ENCODE measurements around the gene LEMD1.

Gene LEMD1

GRCh38 chr1:205375835-205376545 lies 45.9 kb downstream of the LEMD1 start:
- no peak for TF ChIP-seq CTCF (IDR thresholded peaks at IDR 0.05; ENCODE audit: extremely low read depth, missing control alignments)
- no peak for DNase-seq (ENCODE audit: low spot score)

GRCh38 chr1:205374210-205375078 lies 47.4 kb downstream of the LEMD1 start:
- no peak for DNase-seq (ENCODE audit: low spot score)
- TF ChIP-seq CTCF (IDR thresholded peaks at IDR 0.05; ENCODE audit: extremely low read depth, missing control alignments) = no peak

GRCh38 chr1:205373798-205374175 lies 48.1 kb downstream of the LEMD1 start:
- no peak for DNase-seq (ENCODE audit: low spot score)
- TF ChIP-seq CTCF (IDR thresholded peaks at IDR 0.05; ENCODE audit: extremely low read depth, missing control alignments) = no peak

GRCh38 chr1:205373022-205373797 lies 48.6 kb downstream of the LEMD1 start:
- no peak for DNase-seq (ENCODE audit: low spot score)
- no peak for TF ChIP-seq CTCF (IDR thresholded peaks at IDR 0.05; ENCODE audit: extremely low read depth, missing control alignments)

GRCh38 chr1:205371871-205372660 lies 49.8 kb downstream of the LEMD1 start:
- no peak for TF ChIP-seq CTCF (IDR thresholded peaks at IDR 0.05; ENCODE audit: extremely low read depth, missing control alignments)
- DNase-seq (ENCODE audit: low spot score) = no peak

- no peak for DNase-seq (ENCODE audit: low spot score)
Measured at GRCh38 chr1:205370780-205371179, 51.1 kb downstream of the LEMD1 start.

More at GRCh38 chr1:205370780-205371179, 51.1 kb downstream of the LEMD1 start:
- TF ChIP-seq CTCF (IDR thresholded peaks at IDR 0.05; ENCODE audit: extremely low read depth, missing control alignments) = no peak
